Peyer's patch (tissue), 4 donors: ENCODE data around the gene HEMGN.

Source experiments
- POLR2A ChIP-seq, 2 donors: fragments of 450-650 bp; IDR thresholded peaks; one replicate each; pipeline ENCODE4 v1.5.1; 2017; ENCODE audit warnings: antibody characterized with exemption in 2 of 2, mild to moderate bottlenecking in 2 of 2, moderate library complexity in 2 of 2
- TF ChIP-seq, protein P1 (sequence below), 6 experiments: fragments of 450-650 bp in 4 of 6; fragments of 200-600 bp in 2 of 6; sonication (generic) in 1 of 6; IDR thresholded peaks; one replicate each; pipeline ENCODE4 v1.5.1; 2017 to 2019; ENCODE audit warnings: antibody characterized with exemption in 6 of 6, mild to moderate bottlenecking in 3 of 6, moderate library complexity in 1 of 6

DNA sequence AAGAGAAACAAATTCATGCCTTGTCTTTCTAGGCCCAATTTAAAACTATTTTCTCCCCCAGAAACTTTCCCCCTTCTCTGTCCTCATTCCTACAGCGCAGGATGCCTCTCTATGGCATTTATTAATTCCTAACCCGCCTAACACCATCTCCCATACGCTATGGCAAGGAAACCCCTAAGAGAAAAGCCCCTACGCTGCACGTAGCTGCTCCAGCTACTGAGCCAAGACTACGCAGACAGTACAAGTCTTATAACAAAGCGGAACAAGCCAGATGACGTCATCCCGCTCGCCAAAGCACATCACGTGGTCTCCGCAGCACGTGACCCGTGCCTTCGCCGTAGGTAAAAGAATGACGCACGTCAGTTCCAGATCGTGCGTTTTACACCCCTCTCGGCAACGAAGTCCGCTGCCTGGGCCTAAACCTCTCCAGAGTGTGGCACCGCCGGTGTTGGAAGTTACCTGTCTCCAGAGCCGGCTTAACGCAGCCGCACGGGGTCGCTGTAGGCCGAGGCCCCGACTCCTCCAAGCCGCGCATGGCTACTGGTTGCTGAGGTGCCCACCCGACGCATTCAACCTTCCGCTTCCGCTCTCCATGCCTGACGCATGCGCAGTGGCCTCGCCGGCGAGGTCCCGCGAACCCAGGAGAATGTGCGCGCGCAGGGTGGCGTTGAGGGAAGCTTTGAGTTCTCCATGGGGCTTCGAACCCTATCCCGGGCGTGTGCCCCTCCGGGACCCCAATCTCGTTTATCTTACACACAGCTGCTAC lies 15.8 kb downstream of the HEMGN start, which contains the start of gene TRMO:
- TF ChIP-seq, protein P1, sequence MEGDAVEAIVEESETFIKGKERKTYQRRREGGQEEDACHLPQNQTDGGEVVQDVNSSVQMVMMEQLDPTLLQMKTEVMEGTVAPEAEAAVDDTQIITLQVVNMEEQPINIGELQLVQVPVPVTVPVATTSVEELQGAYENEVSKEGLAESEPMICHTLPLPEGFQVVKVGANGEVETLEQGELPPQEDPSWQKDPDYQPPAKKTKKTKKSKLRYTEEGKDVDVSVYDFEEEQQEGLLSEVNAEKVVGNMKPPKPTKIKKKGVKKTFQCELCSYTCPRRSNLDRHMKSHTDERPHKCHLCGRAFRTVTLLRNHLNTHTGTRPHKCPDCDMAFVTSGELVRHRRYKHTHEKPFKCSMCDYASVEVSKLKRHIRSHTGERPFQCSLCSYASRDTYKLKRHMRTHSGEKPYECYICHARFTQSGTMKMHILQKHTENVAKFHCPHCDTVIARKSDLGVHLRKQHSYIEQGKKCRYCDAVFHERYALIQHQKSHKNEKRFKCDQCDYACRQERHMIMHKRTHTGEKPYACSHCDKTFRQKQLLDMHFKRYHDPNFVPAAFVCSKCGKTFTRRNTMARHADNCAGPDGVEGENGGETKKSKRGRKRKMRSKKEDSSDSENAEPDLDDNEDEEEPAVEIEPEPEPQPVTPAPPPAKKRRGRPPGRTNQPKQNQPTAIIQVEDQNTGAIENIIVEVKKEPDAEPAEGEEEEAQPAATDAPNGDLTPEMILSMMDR (IDR thresholded peaks at IDR 0.05): peak; percentile 36 to 68 (median 56)
- peak; percentile 87 to 88 for TF ChIP-seq POLR2A (IDR thresholded peaks at IDR 0.05)
